Measurements from ENCODE around the gene RANBP17.

DNA sequence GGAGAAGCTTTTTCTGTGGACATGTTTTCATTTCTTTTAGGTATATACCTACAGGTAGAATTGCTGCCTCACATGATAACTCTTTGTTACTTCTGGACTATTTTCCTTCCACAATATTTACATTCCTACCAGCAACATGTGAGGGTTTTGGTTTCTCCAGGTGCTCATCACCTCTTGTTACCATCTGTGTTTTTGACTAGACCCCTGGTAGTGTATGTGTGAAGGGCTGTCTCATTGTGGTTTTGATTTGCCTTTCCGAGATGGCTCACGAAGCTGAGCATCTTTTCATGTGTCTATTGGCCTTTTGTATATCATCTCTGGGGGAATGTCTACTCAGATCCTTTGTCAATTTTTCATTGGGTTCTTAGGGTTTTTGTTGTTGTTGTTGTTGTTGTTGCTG, 17.2 kb upstream of the RANBP17 start:
- TF ChIP-seq, protein P1, sequence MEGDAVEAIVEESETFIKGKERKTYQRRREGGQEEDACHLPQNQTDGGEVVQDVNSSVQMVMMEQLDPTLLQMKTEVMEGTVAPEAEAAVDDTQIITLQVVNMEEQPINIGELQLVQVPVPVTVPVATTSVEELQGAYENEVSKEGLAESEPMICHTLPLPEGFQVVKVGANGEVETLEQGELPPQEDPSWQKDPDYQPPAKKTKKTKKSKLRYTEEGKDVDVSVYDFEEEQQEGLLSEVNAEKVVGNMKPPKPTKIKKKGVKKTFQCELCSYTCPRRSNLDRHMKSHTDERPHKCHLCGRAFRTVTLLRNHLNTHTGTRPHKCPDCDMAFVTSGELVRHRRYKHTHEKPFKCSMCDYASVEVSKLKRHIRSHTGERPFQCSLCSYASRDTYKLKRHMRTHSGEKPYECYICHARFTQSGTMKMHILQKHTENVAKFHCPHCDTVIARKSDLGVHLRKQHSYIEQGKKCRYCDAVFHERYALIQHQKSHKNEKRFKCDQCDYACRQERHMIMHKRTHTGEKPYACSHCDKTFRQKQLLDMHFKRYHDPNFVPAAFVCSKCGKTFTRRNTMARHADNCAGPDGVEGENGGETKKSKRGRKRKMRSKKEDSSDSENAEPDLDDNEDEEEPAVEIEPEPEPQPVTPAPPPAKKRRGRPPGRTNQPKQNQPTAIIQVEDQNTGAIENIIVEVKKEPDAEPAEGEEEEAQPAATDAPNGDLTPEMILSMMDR (IDR thresholded peaks at IDR 0.05; ENCODE audit: low read depth, low read length, poor library complexity, severe bottlenecking), result no peak
- TF ChIP-seq EZH2phosphoT487 (IDR thresholded peaks at IDR 0.05; ENCODE audit: borderline replicate concordance, low read length), result no peak

All from DOHH2 (cell line).